HCT116 (cell line): ENCODE measurements around the gene GRB7. TPM values are rescaled to one million over a fixed set of nuclear protein-coding genes. Genes with fewer than 3 reads are reported as not detected.

Experiments
- ATAC-seq: fragments of 200-7000 bp; cut with Tn5 transposase; 2 replicates; pipeline ENCODE4 v1.9.1; 2020; ENCODE audit warnings: mild to moderate bottlenecking, moderate library complexity
- BruUV-seq: library from RNA; stranded (reverse); fragments of 400-500 nt; replicated peaks from 2 replicates; lab custom pipeline; 2021; lab: Mats Ljungman, UMichigan
- CTCF ChIA-PET: fragments of 300-600 bp; sonication (Branson Sonifier 250); formaldehyde crosslinking; loops from one replicate; lab custom pipeline; 2021; ENCODE audit warnings: antibody characterized with exemption; lab: Charles Lee
- POLR2A ChIA-PET: fragments of 300-600, 350-600 bp; sonication (Branson Sonifier 250); formaldehyde crosslinking; loops from one replicate; lab custom pipeline; 2021; ENCODE audit warnings: antibody characterized with exemption; lab: Charles Lee
- RAD21 ChIA-PET, 2 experiments: fragments of 300-600 bp; sonication (Branson Sonifier 250); formaldehyde crosslinking; loops; one replicate each; lab custom pipeline; 2023; ENCODE audit warnings: low total read pairs in 2 of 2; ENCODE audit not compliant: uncharacterized antibody in 2 of 2, unreplicated experiment in 2 of 2, low non-redundant PET in 1 of 2; lab: Charles Lee
- DNase-seq: peaks from one replicate; pipeline ENCODE4 v3.0.0-alpha.2; 2010; ENCODE audit warnings: low read depth, low spot score
- H2AFZ ChIP-seq: fragments of 200-600 bp; shearing (Covaris generic), sonication (generic); 2 replicates; pipeline ENCODE4 v1.6.1; 2017; ENCODE audit warnings: low read depth, mixed run types, mixed read lengths, antibody characterized with exemption, low read length; ENCODE audit not compliant: poor library complexity, severe bottlenecking
- H3K27ac ChIP-seq: 2 replicates; pipeline ENCODE4 v1.5.1; 2012; ENCODE audit warnings: low read depth, low read length
- H3K27me3 ChIP-seq: fragments of 200-600 bp; sonication (generic); 2 replicates; pipeline ENCODE4 v1.6.1; 2016; ENCODE audit warnings: mixed run types, low read length, mixed read lengths; ENCODE audit not compliant: insufficient read depth
- H3K36me3 ChIP-seq, 2 experiments: fragments of 200-500 bp in 1 of 2; fragments of 200-600 bp in 1 of 2; sonication (Bioruptor generic) in 1 of 2; sonication (generic) in 1 of 2; 2 replicates each; pipeline versions ENCODE4 v1.5.1 to v1.6.1; 2014 to 2016; ENCODE audit warnings: low read length in 2 of 2, inconsistent platforms in 1 of 2, mixed read lengths in 1 of 2, mixed run types in 1 of 2; ENCODE audit not compliant: insufficient read depth in 2 of 2, control insufficient read depth in 1 of 2
- H3K4me1 ChIP-seq, 2 experiments: fragments of 200-600 bp in 1 of 2; sonication (generic) in 1 of 2; 2 replicates each; pipeline versions ENCODE4 v1.5.1 to v1.6.1; 2012 to 2017; ENCODE audit warnings: low read length in 2 of 2, inconsistent platforms in 1 of 2, mild to moderate bottlenecking in 1 of 2, mixed read lengths in 1 of 2, mixed run types in 1 of 2, moderate library complexity in 1 of 2; ENCODE audit not compliant: insufficient read depth in 2 of 2, control insufficient read depth in 1 of 2
- H3K4me2 ChIP-seq: fragments of 200-600 bp; sonication (generic); 2 replicates; pipeline ENCODE4 v1.6.1; 2017; ENCODE audit warnings: mixed run types, low read length, mixed read lengths
- H3K4me3 ChIP-seq, 2 experiments: fragments of 200-600 bp in 1 of 2; sonication (generic) in 1 of 2; replicated peaks in 1 of 2; 2 replicates each; pipeline ENCODE4 v1.5.1; 2011 to 2016; ENCODE audit warnings: low read length in 2 of 2, control low read depth in 1 of 2, low read depth in 1 of 2, mild to moderate bottlenecking in 1 of 2, mixed read lengths in 1 of 2, mixed run types in 1 of 2
- H3K79me2 ChIP-seq: fragments of 200-600 bp; sonication (generic); 2 replicates; pipeline ENCODE4 v1.6.1; 2017; ENCODE audit warnings: mild to moderate bottlenecking, mixed run types, low read length, moderate library complexity, mixed read lengths; ENCODE audit not compliant: insufficient read depth
- H3K9ac ChIP-seq: fragments of 200-600 bp; sonication (generic); 2 replicates; pipeline ENCODE4 v1.6.1; 2016; ENCODE audit warnings: low read length, mixed read lengths
- H3K9me2 ChIP-seq: fragments of 200-600 bp; sonication (generic), shearing (Covaris generic); 2 replicates; pipeline ENCODE4 v1.6.1; 2017; ENCODE audit warnings: mixed run types, mild to moderate bottlenecking, moderate library complexity; ENCODE audit not compliant: insufficient read depth
- H3K9me3 ChIP-seq, 2 experiments: fragments of 200-500 bp in 1 of 2; fragments of 200-600 bp in 1 of 2; sonication (Bioruptor generic) in 1 of 2; sonication (generic) in 1 of 2; 2 replicates each; pipeline ENCODE4 v1.6.1; 2014 to 2017; ENCODE audit warnings: low read length in 2 of 2, mixed read lengths in 2 of 2, inconsistent platforms in 1 of 2, low read depth in 1 of 2, mild to moderate bottlenecking in 1 of 2, mixed run types in 1 of 2, moderate library complexity in 1 of 2; ENCODE audit not compliant: control insufficient read depth in 1 of 2, insufficient read depth in 1 of 2
- H4K20me1 ChIP-seq: fragments of 200-600 bp; sonication (generic), shearing (Covaris generic); 2 replicates; pipeline ENCODE4 v1.6.1; 2017; ENCODE audit warnings: mixed run types, mild to moderate bottlenecking, moderate library complexity; ENCODE audit not compliant: insufficient read depth
- CTCF ChIP-seq, 3 experiments: fragments of 200-600 bp in 1 of 3; sonication (generic) in 1 of 3; IDR thresholded peaks in 2 of 3; conservative IDR thresholded peaks in 1 of 3; 2 replicates each; pipeline ENCODE4 v1.5.1; 2012 to 2017; ENCODE audit warnings: low read depth in 2 of 3, low read length in 2 of 3, antibody characterized with exemption in 1 of 3, borderline replicate concordance in 1 of 3, control low read depth in 1 of 3, mild to moderate bottlenecking in 1 of 3, mixed read lengths in 1 of 3, mixed run types in 1 of 3, moderate library complexity in 1 of 3; ENCODE audit not compliant: insufficient read depth in 1 of 3
- EGR1 ChIP-seq: IDR thresholded peaks from 2 replicates; pipeline ENCODE4 v1.6.1; 2012; ENCODE audit warnings: low read depth
- ELF1 ChIP-seq: IDR thresholded peaks from 2 replicates; pipeline ENCODE4 v1.6.1; 2012; ENCODE audit warnings: low read depth, borderline replicate concordance
- EZH2 ChIP-seq: fragments of 200-600 bp; sonication (generic); IDR thresholded peaks from 2 replicates; pipeline ENCODE4 v1.6.1; 2017; ENCODE audit warnings: antibody characterized with exemption, mixed run types
- EZH2phosphoT487 ChIP-seq: fragments of 200-600 bp; IDR thresholded peaks from 2 replicates; pipeline ENCODE4 v1.6.1; 2018; ENCODE audit warnings: antibody characterized with exemption, borderline replicate concordance
- FOSL1 ChIP-seq: IDR thresholded peaks from 2 replicates; pipeline ENCODE4 v1.6.1; 2012; ENCODE audit warnings: low read depth
- JUND ChIP-seq: IDR thresholded peaks from 2 replicates; pipeline ENCODE4 v1.6.1; 2012
- MAX ChIP-seq: IDR thresholded peaks from 2 replicates; pipeline ENCODE4 v1.6.1; 2012
- POLR2A ChIP-seq: IDR thresholded peaks from 2 replicates; pipeline ENCODE4 v1.7.0; 2011; ENCODE audit warnings: borderline replicate concordance; ENCODE audit not compliant: insufficient read depth, insufficient read length; ENCODE audit errors: extremely low read depth
- POLR2AphosphoS5 ChIP-seq: IDR thresholded peaks from 2 replicates; pipeline ENCODE4 v1.6.1; 2011; ENCODE audit warnings: mild to moderate bottlenecking, low read depth, low read length, moderate library complexity
- RAD21 ChIP-seq: IDR thresholded peaks from 2 replicates; pipeline ENCODE4 v1.6.1; 2012; ENCODE audit warnings: low read depth, mild to moderate bottlenecking
- REST ChIP-seq: IDR thresholded peaks from 2 replicates; pipeline ENCODE4 v1.6.1; 2012; ENCODE audit warnings: low read depth
- SIN3A ChIP-seq: IDR thresholded peaks from 2 replicates; pipeline ENCODE4 v1.6.1; 2012; ENCODE audit warnings: low read depth
- SP1 ChIP-seq: IDR thresholded peaks from 2 replicates; pipeline ENCODE4 v1.6.1; 2012; ENCODE audit warnings: low read depth
- SRF ChIP-seq: IDR thresholded peaks from 2 replicates; pipeline ENCODE4 v1.6.1; 2012; ENCODE audit warnings: low read depth
- TCF7L2 ChIP-seq: IDR thresholded peaks from 2 replicates; pipeline ENCODE4 v1.7.0; 2011; ENCODE audit warnings: borderline replicate concordance, inconsistent platforms; ENCODE audit not compliant: insufficient read depth, insufficient read length; ENCODE audit errors: extremely low read depth
- ZFX ChIP-seq: fragments of 450-650 bp; IDR thresholded peaks from 2 replicates; pipeline ENCODE4 v1.6.1; 2017
- ZNF274 ChIP-seq: fragments of 200-500 bp; sonication (Bioruptor generic); IDR thresholded peaks from 2 replicates; pipeline ENCODE4 v1.6.1; 2014; ENCODE audit warnings: mild to moderate bottlenecking, low read depth, low read length, inconsistent platforms
- intact Hi-C: fragments of 100-400 bp; cut with micrococcal nuclease; formaldehyde crosslinking; loops from 2 replicates; pipeline ENCODE4 v1.10.0; 2022
- total RNA-seq: library from RNA; stranded (reverse); gene quantifications from one replicate; pipeline ENCODE4 v1.2.1, GENCODE V29; 2021; ENCODE audit not compliant: unreplicated experiment

The GRB7 gene
- total RNA-seq, 1 experiment from 2014 or later, result 51.9 TPM

GRCh38 chr17:39781861-39782213, 44.1 kb downstream of the GRB7 start:
- intact Hi-C loops, result no loop called here
- Histone ChIP-seq H4K20me1 (no peaks in the 10 kb centered on the region), H3K36me3 (no peaks in the 10 kb centered on the region), H3K27me3 (no peaks in the 10 kb centered on the region), H3K9me3 (no peaks in the 10 kb centered on the region), H2AFZ (peak overlapping the region; percentile 42), H3K4me2 (0 out of 2 replicates have a peak overlapping the region, but pooled peaks have one; percentile 33), H3K4me1 (peaks cover 6 to 12% of the 10 kb centered on the region in 2 experiments; a peak in 2 of 4 replicates), H3K9ac (no peak overlapping the region), H3K79me2 (no peaks in the 10 kb centered on the region), H3K27ac (no peak overlapping the region), H3K4me3 (no peak overlapping the region), H3K9me2 (no peaks in the 10 kb centered on the region)
- BruUV-seq, result no TSS peak
- POLR2A ChIA-PET, result no interaction called here
- CTCF ChIA-PET, result no interaction called here
- no peak for TF ChIP-seq POLR2AphosphoS5
- no peak for TF ChIP-seq ELF1
- TF ChIP-seq CTCF (IDR thresholded peaks at IDR 0.05 in 2 of 3, conservative IDR thresholded peaks at IDR 0.05 in 1 of 3; ENCODE audit: borderline replicate concordance in 1 of 3, insufficient read depth in 1 of 3, low read depth in 2 of 3, low read length in 2 of 3), result no peak
- no peak for TF ChIP-seq MAX
- TF ChIP-seq ZFX, result no peak
- no peak for TF ChIP-seq ZNF274
- no peak for TF ChIP-seq REST
- no peak for TF ChIP-seq JUND
- no peak for TF ChIP-seq TCF7L2
- TF ChIP-seq RAD21, result no peak
- TF ChIP-seq POLR2A, result no peak
- no peak for TF ChIP-seq SIN3A
- no peak for TF ChIP-seq FOSL1
- no peak for TF ChIP-seq EZH2
- no peak for TF ChIP-seq EZH2phosphoT487
- no peak for TF ChIP-seq EGR1
- no peak for TF ChIP-seq SRF
- TF ChIP-seq SP1, result no peak
- ATAC-seq (no peak), DNase-seq (no peak)
- RAD21 ChIA-PET, result no interaction called here
